NCI-H128 (cell line): Measurements from ENCODE around the gene ARSG.

Experiments
- DNase-seq: peaks from one replicate; lab custom pipeline; 2025; ENCODE audit not compliant: unreplicated experiment; lab: John Stamatoyannopoulos, UW

Gene ARSG

DNA sequence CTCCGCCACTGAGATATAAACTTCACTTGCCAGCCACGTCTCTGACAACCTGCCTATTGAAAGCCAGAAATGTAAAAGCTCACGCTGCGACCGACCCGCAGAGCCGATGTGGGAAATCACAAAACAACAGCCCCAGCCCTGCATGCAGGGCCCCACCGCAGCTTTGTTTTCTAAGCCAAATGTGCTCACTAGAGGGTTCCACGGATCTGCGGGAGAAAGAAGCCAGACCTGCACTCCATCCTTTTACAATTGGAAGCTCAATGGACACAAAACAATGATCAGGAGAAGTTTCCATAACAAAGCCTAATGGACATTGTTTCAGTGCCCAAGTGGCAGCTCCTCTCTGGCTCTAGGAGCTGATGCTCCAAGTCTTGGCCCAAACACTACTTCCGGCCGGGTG is 132.9 kb downstream of the ARSG start:
- no peak for DNase-seq

DNA sequence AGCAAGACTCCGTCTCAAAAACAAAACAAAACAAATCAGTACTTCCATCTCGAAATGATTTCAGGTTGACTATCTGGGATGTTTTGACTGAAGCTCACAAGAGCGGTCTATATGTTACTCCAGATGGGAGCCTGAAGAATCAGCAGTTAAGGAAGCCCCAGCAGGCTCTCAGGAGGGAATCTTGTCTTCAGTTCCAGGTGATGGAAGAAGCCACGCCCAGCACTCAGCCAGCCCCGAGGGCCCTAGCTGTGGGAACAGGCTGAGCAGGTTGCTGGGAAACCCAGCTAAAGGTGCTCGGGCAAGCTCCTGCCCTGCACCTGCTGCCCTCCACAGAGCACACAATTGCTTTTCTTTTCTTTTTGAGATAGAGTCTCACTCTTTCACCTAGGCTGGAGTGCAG is 133.6 kb downstream of the ARSG start:
- DNase-seq, result peak; percentile 14

DNA sequence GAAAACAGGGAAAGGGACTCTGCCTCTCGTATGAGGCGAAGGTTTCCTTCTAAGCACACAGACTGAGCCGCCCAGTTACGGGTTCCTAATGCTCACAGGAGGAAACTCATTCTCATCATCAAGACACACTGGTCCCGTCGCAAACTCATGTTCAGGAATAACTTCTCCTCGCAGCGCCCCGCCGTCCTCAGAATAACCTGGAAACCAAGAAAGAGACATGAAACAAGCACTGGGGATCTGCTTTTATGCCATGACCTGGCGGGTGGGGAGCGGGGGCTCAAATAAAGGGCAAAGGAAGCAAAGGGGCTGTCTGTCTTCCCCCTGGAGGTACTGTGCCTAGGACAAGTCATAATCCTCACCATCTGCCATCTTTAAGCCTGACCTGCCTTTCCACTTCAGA is 134.7 kb downstream of the ARSG start:
- DNase-seq, result no peak

DNA sequence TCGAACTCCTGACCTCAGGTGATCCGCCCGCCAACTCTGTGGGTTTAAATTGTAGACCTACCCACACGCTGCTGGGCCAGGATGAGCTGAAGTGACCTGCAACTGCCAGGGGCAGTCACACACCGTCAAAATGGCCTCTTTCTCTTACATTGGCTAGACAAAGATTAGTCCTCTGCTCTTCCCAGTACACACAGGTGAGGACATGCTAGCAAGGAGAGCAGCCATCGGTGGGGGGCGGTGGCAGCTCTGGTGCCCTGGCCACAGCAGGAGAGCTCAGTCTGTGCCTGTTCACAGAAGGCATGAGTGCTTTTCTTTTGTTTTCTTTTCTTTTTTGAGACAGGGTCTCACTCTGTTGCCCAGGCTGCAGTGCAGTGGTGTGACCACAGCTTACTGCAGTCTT is 136.3 kb downstream of the ARSG start:
- no peak for DNase-seq

DNA sequence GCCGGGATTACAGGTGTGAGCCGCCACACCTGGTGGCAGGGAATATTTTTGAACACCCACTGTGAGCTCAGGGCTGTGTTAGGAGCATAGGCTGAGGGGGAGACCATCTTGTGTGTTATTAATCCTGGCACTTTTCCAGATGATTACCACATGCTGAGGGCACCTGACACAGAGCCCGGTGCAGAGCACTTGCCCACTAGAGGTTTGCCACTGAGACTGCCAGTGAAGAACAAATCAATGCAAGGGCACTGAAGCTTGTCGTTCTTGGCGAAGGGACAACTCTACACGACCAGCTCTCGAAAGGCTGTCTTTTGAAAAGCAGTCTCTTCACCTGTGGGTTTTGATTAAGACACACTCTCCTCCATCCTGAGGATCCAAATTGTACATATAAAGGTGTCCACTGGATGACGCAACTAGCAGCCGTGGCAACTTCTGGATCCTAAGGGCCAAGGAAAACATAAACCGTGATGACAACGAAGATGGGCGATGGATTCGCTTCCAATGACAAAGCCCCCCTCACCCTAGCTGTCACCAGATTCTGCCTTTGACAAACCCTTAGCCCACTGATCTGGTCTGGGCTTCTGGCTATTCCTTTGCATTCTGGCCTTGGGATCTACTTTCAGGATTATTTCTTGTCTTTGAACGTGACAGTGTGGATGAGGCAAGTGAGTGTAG is 137.3 kb downstream of the ARSG start:
- no peak for DNase-seq

DNA sequence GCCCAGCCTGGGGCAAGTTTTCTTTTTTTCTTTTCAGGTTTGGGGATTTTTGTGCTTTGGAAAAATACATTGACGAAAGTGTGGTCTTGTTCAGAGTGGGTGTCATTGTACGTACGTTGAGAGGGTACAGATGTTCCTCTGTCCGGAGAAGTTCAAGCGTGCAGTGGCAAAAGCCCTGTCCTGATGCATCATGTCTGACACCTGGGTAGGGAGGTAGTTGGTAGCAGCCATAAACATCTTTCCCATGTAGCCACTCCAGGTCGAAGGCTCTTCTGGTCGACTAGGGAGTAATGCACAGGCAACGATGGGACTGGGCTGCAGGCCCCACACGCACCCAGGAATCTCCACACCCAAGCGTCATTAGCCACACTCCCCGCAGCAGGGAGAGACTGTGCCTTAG is 138.6 kb downstream of the ARSG start:
- DNase-seq, result no peak

DNA sequence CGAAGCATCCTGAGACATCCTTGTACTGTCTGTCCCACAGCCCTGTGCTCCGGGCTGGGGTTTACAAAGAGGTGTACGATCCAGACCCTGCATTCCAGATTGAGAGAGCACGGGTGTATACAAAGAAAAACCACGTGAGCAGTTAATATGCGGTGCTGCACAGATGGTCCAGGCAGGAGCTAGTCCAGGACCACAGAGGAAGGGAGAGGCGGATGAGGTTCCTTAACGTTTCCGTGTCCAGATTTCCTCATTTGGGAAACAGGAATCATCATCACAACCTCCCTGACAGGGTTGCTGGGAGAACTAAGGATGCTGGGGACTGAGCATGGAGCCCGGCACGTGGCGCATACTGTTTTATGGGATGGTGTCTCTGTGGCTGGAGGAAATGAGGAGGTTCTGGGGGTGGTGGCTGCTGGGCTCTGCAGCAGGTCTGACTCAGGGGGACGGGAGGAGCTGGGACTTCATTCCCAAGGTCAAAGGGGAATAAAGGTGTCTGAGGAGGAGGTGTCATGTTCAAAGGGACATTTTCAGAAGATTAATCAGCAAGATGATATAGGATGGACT is 139.8 kb downstream of the ARSG start:
- DNase-seq, result no peak

DNA sequence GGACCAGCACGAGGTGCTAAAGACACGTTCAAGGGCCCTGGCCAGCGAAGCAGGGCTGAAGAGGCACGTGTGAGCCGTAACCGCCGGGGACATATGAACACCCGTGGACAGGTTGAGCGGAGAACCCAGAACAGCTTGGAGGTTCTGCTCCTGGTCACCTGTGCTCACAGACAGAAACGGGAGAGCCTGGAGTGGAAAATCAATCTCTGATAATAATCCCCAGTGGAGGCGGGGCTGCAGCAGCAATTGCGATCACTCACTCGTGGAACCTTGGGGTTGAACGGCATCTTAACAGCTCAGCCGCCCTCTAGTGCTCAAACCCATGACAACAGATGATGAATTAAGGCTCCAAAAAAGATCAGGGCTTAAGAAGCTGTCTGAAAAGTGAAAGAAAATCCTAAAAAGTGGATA is 140.4 kb downstream of the ARSG start:
- DNase-seq, result no peak

DNA sequence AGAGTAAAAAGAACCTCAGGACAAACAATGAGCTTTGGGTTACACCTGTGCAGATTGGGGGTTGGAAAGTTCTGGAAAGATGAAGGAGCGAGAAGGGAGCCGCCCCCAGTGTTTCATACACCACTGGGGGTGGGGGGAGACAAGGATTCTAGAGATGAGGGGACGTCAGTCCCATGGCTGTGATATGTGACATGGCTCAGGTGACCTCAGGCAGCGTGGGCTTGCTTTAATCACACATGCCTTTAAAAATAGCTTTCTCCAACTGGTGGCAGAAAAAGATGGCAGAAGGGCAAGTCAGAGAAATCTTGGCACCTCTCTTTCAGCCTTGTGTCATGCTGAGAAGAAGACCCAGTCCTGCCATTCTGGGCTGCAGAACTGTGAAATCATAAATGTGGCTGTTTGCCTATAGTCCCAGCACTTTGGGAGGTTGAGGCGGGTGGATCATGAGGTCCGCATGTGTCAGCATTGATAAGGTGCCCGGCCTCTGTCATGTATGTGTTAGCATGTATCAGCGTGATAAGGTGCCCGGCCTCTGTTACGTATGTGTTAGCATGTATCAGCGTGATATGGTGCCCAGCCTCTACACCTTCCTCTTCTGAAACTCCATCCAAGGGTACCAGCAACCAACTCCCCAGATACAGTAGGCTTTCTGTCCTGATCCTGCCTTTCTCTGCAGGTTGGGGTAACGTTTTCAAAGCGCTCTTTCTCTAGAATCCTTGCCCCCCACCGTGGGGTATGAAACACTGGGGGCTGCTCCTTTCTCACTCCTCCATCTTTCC is 141.0 kb downstream of the ARSG start:
- DNase-seq, result no peak

DNA sequence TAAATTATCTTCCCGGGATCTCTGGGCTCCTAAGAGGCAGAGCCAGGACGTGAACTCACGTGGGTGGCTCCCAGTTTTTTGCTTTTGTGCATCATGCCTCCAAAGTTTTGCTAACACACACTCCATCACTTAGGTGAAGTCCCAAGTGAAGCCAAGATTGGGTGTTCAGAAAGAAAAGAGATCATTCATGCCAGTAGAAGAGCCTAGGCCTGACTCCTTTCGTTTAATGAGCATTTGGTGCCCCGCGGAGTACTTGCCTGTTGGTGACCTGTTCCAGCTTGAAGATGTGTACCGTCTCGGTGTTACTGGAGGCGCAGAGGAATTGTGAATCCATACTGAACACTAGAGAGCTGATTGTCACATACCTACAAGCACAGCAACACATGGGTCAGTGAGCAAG is 141.9 kb downstream of the ARSG start:
- DNase-seq, result no peak

DNA sequence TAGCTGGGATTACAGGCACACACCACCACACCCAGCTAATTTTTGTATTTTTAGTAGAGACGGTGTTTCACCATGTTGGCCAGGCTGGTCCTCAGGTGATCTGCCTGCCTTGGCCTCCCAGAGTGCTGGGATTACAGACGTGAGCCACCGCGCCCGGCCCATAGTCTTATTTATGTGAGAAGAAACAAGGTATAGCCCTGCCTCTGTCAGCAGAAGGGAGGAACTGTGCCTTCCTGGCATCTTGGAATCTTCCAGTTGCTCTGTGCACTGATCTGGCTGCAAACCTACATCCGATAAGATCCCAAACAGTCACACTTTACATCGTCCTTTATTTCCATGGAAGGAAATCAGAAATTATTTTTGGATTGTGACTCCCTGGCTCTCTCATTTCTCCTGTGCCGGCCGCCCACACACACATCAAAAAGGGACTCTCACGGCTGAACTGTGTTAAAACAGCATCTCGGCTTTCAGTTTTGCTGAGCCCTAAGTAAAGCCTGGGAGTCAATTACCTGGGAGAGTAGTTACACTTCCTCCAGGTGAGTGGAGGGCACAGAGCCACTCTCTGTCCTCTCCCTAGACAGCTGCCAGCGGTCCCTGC is 142.7 kb downstream of the ARSG start:
- DNase-seq, result no peak

DNA sequence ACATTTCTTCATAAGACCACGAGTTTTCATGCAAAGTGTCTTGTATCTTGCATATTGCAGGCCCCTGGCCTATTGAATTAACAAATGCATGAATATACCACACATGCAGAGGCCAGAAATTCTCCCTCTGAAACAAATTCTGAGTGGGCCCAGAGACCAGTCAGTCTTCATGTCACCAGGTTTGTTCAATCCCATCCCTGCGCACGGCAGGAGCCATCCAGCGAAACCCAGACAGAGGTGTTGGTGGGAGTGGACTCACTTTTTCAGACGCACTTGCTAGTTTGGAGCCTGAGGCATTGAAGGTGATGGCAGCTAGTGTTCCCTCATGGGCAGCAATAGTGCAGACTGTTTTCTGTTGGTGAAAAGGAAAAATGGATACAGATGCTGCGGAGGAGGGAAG is 144.1 kb downstream of the ARSG start:
- DNase-seq, result no peak

DNA sequence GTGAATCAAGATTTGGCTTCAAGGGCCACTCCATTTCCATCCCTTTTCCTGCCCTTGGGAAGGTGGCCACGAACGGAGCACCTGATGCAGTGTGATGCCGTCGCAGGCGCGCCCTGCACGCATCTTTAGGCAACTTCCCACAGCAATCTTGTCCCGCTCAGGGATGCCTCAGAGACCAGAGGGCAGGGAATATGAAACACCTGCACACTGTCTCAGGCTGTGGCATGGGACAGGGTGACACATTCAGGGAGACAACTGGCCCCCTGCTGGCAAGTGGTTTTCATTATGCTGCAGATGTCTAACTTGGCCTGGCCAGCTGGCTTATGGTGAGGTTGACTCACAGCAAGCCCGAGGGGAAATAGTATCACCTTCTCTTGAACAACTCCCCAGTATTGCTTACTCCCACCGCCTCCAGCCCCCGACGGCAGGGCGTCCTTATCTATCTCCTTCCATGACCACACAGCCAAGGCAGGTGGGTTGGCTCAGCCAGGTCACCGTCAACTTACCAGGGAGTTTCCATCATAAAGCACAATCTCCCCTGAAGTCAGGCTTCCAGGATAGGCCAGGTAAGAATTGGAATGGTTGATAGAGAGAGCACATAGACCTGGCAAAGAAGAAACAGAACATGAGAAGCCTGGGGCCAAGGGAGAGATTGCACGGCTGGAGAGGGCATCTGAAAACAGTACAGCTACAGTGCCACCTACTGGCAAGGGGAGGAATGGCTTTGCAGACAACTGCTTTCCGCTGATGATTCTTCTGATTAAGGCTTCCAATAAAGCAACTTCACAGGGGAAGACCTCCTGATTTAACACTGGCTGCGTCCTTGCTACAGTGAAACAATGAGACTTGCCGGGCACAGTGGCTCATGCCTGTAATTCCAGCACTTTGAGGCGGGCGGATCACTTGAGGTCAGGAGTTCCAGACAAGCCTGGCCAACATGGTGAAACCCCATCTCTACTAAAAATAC is 144.9 kb downstream of the ARSG start:
- peak; percentile 59 for DNase-seq

DNA sequence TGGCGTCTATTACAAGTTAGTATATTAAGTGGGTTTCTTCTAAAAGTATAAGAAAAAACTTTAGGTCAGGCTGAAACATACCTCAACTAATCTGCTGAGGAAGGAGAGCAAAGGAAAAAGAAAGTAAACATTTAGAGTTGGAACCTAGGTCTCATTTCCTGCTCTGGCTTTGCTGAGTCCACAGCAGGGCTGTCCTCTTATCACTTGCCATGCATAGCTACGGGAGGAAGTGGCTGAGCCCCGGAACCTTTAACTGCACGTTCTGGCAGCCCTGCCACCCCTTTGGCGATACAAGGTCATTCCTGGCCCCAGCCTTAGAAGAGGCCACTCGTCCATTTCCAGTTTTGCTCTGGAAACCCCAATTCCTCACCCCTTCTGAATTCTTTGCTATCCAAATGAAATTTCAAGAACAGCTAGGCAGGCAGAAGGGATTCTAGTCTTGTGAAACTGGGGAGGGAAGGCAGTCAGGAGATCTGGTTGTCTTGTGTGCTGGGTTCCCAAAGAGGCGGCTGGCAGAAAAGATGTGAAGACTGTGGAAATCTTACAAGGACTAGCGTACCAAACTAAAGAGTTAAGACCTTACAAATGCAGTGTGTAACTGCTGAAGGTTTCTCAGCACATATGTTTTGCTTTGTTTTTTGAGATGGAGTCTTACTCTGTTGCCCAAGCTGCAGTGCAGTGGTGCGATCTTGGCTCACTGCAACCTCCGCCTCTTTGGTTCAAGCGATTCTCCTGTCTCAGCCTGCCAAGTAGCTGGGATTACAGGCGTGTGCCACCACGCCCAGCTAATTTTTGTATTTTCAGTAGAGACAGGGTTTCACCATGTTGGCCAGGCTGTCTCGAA is 146.9 kb downstream of the ARSG start:
- DNase-seq, result no peak

DNA sequence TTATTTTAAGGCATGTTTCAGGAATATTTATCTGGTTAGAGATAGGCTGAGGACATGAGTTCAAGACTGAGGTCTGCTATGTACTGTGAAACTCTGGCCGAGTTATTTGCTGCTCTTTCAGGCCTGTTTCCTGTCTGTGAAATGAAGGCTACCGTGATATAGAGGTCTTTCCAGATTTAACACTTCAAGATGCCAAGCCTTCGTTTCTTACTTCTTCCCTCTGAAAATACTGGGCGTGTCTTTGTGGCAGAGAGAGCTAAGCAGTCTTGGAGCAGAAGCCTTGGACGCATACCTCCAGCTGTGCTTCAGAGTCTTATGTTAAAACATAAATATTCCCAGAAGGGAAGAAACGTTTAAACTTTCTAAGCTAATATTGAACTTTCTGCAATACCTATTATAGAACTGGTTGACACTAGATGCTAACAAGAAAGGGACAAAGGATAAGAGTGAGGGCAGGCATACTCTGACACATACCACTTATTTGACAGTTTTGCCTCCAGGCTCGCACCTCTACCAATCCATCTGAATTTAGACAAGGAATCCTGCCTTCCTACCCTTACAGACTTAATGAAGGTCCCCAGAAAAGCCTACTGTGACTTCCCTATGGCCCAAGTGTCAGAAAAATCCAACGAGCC is 148.5 kb downstream of the ARSG start:
- no peak for DNase-seq

DNA sequence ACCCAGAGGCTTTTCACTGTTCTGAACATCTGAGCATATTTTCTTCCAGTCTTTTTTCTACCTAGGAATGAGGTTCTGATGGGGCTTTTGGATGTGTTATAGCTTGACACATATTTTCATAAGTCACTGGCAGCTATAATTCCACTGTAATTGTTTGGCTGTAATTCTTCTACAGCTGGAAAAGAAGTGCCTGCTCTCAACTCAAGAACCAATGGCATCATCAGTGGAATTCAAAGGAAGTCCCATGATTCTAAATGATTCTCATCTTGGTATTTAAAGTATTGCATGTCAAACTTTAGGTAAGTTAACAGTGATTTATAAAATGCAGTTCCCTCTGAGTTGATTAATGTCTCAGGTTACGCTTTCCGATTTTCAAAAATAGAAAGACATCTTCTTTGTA is 149.2 kb downstream of the ARSG start:
- DNase-seq, result no peak

DNA sequence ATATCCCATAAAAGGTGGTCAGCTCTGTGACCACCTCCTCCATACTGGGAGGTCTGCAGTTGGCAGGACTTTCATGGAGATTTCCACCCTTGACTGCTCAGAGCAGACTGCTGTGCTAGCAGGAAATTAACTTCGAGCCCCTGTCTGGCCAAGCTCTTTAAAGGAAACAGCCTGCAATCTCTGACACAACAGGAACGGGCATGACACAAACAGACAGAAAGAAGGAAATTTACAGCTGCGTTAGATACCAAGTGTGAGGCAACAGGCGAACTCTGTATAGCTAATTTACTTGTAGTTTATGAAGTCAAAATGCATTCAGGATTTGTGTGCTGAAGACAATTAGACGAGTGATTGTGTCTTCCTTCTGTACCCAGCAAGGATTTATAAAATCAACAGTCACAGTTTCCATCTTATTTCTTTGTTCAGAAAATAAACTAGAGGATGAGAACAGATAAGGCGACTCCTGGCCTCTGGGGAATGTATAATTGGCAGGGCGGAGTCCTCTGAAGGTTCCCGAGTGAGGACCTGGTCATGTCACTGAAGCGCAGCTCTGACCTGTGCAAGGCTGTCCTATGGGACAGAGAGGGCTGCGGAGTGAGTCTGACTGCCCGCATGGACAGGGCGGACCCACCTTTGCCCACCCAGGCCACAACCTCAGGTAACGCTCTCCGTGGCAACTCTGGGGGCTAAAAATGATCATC is 149.9 kb downstream of the ARSG start:
- DNase-seq, result no peak

DNA sequence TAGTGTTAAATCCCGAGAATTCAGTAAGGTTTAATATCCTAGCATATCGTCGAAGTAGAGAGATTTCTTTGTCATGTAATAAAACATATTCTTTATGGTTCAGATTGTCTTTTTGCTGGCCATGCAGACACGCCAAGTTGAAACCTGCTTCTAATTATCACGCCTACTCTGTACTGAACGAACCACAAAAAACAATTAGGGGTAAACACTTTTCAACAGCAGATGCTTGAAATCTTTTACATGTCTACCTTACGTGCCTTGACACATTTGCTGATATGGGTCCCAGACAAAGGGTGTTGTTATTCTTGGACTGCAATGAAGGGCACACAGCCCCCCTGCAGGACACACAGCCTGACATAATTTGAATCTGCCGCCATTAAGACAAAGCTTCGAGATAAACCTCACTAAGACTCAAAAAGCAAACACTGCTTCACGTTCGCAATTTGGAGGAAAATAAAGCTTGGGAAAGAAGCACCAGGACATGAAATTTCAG is 152.7 kb downstream of the ARSG start:
- no peak for DNase-seq

DNA sequence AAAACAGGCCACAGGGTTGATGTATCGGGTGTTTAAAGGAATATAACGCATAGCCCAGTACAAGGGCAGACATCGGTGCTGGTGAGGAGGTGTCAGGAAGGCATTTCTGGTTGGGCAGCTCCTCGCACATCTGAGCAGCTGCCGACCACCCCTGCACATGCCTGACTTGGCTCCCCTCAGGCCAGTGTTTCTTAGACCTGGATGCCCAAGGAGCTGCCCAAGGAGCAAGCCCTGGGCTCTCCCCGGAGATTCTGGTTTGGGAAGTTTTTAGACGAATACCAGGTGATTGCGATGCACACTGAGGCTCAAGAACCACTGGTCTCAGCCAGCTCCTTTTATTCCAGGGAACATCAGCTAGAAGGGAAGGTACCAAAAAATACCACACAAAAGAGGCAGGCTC is 154.4 kb downstream of the ARSG start:
- no peak for DNase-seq
